KG1 (cell line): ENCODE data around the gene PAN3.
"Not testable (repeated sequence)": the region's sequence is repeated elsewhere in the genome, so short reads cannot be mapped to it uniquely, and the experiment has no call there.

ENCODE experiments used
- DNase-seq: peaks from one replicate; lab custom pipeline; 2025; lab: John Stamatoyannopoulos, UW

Gene PAN3, protein sequence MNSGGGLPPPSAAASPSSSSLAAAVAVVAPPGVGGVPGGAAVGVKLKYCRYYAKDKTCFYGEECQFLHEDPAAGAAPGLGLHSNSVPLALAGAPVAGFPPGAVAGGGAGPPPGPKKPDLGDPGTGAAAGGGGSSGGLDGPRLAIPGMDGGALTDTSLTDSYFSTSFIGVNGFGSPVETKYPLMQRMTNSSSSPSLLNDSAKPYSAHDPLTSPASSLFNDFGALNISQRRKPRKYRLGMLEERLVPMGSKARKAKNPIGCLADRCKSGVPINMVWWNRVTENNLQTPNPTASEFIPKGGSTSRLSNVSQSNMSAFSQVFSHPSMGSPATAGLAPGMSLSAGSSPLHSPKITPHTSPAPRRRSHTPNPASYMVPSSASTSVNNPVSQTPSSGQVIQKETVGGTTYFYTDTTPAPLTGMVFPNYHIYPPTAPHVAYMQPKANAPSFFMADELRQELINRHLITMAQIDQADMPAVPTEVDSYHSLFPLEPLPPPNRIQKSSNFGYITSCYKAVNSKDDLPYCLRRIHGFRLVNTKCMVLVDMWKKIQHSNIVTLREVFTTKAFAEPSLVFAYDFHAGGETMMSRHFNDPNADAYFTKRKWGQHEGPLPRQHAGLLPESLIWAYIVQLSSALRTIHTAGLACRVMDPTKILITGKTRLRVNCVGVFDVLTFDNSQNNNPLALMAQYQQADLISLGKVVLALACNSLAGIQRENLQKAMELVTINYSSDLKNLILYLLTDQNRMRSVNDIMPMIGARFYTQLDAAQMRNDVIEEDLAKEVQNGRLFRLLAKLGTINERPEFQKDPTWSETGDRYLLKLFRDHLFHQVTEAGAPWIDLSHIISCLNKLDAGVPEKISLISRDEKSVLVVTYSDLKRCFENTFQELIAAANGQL

DNA sequence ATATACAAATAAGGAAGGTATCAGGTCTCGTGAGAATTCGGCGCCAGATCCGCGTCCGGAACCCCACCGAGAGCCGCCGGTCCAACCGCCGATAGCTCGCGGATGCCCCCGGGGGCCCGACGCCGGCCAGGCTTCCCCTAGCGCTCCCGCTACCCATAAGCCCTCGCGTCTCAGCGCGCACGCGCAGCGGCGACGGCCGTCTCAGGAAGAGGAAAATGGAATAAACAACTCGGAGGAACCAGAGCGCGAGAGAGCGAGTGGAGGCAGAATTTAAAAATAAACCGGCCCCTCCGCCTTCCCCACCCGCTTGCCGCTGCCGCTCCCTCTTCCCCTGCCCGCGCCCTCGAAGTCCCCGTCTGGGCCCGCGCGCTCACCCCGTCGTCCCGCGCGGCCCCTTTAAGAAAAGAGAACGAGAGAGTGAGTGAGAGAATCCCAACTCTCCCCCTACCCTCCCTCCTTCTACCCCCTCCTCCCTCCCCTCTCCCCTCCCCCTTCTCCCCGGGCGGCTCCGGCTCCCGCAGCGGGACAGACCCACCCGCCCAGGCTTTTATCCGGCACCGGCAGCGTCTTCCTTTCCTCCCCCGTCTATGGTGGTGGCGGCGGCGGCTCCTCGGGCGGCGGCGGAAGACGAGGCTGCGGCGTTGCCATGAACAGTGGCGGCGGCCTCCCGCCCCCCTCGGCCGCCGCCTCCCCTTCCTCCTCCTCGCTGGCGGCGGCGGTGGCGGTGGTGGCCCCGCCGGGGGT is at the start of gene PAN3:
TSS of gene PAN3 (plus strand) at position 534 of the 744 bp plus-strand sequence. CDS start at position 647, 113 bp downstream.
- peak; percentile 86 for DNase-seq

DNA sequence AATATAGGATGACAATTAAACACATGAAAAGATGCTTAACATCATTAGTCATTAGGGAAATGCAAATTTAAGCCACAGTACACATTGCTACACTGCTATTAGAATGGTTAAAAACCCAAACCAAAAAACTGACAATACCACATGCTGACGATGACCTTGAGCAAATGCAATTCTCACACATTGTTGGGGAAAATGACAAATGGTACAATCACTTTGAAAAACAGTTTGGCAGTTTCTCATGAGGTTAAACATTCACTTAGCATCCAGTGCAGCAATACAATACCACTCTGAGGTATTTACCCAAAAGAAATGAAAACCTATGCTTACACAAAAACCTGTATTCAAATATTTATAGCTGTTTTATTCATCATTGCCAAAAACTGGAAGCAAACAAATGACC is 49.3 kb upstream of the PAN3 start:
- DNase-seq, result no peak

DNA sequence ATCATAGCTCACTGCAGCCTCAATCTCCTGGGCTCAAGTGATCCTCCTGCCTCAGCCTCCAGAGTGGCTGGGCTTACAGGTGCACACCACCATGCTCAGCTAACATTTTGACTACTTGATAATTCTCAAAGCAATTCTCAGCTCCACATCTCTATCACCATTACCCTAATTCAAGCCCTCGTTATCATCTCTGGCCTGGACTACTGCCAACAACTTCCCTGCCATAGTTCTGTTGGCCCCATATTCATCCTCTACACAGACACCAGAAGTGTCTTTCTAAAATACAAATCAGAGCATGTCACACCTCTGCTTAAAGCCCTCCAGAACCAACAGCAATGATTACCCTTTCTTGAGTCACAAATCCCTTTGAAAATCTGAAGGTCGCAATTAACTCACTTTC is 45.9 kb upstream of the PAN3 start:
- no peak for DNase-seq

DNA sequence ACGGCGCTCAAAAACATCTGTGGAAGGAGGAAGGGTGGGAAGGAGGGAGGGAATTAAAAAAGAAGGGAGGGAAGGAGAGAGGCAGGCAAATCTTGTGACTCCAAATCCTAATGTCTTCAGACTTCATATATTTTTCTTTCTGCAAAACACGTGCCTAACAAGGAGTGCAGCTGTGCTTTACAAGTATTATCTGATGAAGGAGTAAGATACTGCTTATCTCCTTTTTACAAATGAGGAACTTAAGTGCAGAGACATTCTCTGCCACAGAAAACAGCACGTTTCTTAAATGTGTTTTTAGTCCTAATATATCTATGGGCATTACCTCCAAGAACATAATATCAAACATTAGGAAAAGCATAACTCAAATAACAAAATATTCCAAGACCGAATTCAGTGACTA is 44.5 kb upstream of the PAN3 start:
- no peak for DNase-seq

DNA sequence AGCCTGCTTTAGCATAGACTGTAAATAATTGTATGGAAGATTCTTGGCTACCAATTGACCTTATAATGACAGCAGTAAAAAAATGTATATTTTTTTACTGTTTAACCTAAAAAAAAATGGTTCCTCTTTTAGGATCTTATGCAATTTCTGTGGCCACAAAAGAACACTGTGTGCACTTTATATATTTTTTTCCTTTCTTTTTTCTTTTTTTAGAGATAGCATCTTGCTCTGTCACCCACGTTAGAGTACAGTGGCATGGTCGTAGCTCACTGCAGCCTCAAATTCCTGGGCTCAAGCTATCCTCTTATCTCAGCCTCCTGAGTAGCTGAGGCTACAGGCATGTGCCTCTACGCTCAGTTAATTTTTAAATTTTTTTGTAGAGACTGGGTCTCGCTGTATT is 44.0 kb upstream of the PAN3 start:
- DNase-seq, result peak; percentile 35

DNA sequence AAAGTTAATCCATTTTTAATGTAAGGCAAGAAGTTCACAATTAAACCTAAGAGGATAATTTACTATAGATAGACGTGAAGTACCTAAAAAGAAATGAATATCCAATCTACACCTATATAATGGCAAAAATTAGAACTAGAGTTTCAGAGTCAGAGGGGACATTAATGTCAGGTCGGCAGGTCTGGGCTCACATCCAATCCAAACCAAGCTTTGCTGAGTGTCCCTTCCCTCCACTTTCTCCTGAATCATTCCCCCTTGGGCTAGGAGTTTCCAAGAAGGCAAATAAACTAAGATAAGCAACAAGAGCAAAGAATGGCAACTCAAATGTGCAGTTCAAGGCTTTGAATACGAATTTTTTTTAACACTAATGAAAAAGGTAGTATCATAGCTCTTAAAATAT is 40.8 kb upstream of the PAN3 start:
- DNase-seq, result no peak

DNA sequence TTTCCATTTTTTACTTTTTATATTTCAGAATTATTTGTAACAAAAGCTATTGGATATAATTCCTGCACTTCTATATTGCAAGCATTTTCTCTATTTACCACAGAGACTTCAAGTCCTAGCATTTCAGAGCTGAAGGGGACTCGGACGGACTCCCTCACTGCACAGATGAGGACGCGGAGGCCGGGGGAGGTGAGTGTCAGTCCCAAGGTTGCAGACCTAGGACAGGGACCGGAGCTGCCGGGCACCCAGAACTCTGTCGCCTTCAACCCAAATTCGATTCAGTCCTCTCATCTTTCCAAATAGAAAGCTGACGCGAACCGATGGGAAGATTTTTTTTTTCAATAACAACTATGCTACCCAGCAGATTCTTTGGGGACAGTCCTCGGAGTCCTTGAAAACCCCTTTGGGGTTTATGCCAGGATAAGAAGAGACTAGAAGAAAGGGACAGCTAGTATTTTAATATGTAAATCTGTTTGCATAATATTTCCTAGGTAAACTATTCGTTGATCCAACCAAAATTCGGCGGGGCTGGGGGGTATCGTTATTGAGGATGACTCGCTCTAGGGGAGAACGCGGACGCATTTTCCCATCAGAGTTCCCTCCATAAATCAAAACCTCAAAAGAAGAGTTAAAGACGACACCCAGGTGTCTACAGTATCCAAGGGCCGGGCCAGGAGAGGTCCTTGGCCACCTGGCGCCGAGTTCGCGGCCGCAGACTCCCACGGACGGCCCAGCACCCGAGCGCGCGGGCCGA is 38.8 kb upstream of the PAN3 start:
- DNase-seq, result no peak

DNA sequence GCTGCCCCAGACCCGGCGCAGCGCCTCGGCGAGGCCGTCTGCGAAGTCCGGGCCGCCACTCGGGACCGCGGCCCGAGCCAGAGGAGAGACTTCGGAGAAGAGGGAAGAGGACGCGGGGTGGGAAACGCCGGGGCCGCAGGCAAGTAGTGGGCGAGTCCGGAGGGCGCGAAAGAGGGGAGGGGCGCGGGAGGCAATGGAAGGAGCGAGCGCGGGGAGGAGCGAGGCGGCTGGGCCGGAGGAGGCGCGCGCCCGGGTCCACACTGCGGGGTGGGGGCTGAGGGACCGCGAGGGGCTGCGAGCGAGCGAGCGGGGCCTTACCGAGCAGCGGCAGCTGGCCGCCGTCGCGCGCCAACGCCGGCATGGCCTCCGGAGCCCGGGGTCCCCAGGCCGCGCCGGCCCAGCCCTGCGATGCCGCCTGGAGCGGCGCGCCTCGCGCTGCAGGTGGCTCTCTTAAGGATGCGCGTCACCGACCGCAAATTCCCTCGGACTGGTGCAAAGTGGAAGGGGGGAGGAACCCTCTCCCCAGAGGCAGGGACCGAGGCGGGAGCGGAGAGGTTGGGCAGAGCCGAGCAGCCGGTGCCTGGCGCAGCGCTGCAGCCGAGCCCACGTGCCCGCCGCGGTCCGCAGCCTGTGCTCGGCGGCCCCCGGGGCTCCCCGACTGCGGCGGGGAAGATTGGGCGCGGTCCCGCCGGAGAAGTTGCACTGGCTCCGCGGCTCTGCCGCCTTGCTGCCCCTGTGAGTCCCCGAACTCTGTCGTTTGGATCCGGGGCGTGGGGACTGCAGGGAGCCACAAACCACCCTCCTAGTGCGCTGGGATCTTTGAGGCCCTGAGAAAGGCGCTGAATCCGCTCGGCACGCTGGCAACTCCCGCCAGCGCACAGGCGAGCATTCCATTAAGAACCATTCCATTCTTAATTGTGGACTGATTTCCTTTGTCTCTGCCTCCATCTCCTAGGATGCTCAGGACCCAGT is 37.9 kb upstream of the PAN3 start, which contains the start of gene FLT3:
TSS of gene FLT3 (minus strand) at position 427 of the 972 bp plus-strand sequence. CDS start at position 361, 66 bp downstream.
- peak; percentile 48 for DNase-seq

DNA sequence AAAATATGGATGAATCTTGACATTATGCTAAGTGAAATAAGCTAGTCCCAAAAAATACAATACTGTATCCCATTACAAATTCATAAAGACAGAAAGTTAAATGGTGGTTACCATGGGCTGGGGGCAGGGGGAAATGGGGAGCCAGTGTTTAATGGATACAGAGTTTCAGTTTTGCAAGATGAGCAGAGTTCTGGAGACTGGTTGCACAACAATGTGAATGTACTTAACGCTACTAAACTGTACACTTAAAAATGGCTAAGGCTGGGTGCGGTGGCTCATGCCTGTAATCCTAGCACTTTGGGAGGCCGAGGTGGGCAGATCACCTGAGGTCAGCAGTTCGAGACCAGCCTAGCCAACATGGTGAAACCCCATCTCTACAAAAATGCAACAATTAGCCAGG is 36.5 kb upstream of the PAN3 start:
- not testable (repeated sequence) for DNase-seq

DNA sequence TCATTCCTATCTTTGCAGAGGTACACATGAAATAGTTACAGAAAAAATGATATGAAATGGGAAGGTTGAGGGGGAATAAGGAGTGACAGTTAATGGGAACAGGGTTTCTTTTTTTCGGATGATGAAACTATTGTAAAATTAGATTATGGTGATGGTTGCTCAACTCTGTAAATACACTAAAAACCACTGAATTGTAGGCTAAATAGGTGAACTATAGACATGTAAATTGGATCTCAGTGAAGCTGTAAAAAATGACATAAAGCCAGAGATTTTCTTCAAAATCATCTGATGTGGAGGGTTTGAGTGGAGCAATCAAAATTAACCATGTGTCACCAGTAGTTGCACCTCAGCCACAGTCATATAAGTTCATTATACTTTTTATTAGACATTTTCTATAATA is 31.4 kb upstream of the PAN3 start:
- no peak for DNase-seq

DNA sequence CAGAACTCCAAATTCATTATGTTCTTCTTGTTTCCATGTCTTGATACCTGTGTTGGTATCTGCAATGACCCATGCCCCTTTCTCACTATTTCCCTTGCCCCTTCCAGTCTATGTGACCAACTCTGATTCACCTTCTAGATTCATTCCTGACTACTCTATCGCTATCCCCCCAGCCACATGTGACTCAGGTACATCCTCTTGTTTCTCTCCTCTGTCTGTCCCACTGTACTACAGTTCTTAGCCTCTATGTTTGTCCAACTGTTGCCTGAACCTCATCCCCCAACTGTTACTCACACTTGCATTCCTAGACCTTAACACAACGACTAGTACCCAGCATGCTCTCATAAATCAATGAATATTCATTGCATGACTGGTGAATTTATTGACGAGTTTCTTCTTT is 27.9 kb upstream of the PAN3 start:
- DNase-seq, result no peak

DNA sequence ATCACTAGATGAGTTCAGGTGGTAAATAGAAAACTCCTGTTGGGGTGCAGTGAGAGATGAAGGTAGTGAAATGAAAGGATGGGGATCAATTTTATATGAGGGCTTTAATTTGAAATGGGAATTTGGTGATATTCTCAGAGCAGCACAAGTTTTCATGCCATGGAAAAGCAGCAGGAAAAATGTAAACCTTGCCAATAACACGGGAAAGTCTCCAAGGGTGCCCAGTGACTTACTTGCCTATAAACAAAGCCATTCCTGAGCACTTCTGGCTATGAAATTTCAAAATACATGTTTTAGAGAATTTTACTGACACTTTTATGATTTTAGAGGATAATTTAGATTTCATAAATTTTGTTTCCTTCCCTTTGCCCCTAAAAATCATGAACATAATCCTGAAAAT is 21.6 kb upstream of the PAN3 start:
- no peak for DNase-seq

DNA sequence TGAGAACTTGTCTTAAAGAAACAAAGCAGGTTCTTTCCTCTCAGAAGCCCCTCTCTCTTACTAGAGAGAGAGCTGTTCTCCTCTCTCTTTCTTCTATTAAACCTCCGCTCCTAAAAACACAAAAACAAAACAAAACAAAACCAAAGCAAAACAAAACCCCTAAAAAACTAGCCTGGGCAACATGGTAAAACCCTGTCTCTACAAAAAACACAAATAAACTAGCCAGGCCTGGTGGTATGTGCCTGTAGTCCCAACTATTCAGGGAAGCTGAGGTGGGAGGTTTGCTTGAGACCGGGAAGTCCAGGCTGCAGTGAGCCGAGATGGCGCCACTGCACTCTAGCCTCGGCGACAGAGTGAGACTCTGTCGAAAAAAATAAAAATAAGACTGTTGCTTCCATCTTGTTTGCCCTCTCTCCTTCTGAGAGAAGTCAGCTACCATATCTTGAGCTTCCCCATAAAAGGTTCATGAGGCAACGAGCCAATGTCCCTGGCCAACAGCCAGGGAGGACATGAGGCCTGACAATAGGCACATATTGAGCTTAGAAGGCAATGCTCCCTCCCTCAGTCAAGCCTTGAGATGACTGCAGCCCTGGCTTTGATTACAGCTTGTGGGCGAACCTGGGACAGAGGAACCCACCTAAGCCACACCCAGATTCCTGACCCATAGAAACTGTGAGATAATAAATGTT is 20.5 kb upstream of the PAN3 start:
- no peak for DNase-seq

DNA sequence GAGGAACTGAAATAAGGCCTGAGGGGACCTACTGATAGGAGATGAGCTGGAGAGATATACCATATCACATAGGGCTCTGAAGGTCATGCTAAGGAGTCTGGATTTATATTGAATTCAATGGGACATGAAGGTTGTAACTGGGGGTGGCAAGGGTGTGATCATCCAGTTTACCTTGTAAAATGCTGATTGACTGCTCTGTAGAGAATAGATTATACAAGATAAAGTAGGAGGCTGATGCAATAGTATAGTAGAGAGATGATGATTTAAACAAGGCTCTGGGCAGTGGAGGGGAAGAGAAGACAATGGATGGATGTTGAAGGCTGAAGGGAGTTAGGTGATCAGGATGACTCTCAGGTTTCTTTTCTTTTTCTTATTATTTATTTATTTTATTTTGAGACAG is 18.0 kb upstream of the PAN3 start:
- no peak for DNase-seq

DNA sequence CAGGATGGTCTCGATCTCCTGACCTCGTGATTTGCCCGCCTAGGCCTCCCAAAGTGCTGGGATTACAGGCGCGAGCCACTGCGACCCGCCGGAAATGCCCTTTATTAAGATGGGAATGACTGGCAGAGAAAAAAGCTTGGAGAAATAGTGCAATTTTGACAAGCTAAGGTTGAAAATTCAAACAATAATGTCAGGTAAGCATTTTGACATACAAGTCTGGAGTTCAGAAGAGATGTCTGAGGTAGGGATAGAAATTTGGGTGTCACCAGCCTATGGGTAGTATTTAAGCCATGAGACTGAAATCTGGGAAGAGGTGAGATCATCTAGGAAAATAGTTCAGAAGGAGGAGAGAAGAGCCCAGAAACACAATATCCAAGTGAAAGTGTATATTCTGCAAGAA is 17.1 kb upstream of the PAN3 start:
- DNase-seq, result no peak

DNA sequence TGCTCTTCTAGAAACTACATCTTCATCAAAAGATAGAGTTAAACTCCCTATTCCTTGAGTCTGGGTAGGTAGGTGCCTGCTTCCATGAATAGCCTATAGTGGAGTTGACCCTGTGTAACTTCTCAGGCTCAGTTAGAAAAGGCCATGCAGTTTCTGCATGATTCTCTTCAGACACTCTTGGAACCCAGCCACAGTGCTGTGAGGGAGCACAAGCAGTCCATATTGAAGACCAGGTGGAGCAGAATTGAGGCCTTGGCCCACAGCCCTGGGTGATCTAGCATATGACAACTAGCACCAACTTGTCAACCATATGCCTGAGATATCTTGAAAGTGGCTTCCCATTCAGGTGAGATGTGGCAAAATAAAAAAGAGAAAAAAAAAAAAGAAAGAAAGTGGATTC is 10.3 kb upstream of the PAN3 start:
- DNase-seq, result no peak

DNA sequence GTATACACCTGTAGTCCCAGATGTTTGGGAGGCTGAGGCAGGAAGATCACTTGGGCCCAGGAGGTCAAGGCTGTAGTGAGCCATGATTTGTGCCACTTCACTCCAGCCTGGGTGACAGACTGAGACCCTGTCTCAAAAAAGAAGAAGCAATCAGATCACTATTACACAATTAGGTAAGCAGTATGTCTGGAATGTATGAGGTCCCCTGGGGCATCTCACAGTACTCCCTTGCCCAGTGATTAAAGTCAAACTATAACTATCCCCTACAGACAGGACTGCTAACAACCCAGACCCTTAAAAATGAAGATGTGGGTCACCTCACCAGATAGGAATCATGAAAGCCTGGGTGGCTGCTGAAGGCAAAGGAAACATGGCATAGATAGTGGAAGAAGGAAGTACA is 9.4 kb upstream of the PAN3 start:
- DNase-seq, result no peak

DNA sequence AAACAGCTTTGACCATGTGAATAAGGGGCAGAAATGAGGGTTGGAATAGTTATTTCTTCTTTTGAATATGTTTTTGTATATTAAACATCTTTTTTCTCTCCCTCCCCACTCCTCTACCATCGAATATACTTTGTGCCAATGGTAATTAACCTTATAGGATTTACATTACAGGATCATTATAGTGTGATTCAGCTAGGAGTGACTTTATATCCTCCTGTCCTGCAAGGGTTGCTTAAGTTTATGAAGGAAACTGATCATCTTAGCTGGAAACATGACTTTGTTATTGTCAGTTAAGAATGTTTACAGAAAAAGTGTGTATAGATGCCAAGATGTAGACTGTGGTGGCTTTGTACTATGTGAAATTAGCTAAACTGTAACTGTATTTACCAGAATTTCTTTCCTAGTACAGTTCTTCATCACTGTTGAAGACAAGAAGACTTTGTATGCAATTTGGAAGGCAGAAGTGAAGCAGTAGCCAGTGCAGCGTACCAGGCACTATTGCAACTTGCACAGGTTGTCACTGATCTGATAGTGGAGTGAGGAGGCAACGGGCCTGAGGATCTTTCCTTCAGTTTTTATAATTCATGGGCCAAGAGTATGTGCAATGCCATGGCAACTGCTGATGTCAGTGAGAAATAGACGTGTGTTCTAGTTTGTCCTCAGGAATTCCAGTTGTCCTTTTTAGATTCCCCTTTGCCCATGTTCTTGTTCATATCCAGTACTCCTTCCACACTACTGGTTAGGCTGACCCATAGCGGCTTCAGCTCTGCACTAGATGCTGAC is 8.2 kb upstream of the PAN3 start:
- no peak for DNase-seq

DNA sequence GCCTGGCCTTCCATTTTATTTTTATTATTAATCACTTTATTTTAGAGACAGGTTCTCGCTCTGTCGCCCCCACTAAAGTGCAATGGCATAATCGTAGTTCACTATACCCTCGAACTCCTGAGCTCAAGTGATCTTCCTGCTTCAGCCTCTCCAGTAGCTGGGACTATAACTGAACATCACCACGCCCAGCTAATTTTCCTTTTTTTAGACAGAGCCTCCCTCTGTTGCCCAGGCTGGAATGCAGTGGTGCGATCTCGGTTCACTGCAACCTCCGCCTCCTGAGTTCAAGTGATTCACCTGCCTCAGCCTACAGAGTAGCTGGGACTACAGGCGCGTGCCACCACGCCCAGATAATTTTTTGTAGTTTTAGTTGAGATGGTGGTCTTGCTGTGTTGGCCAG is 6.7 kb upstream of the PAN3 start:
- no peak for DNase-seq
